ENCODE data around the gene PAPLN. TPM values are rescaled to one million over a fixed set of nuclear protein-coding genes. Genes with fewer than 3 reads are reported as not detected.

The PAPLN gene
- total and polyA plus RNA-seq, 5 donors from 2014 or later = 0.11 to 0.47 (median 0.36) TPM; not detected in 1

DNA sequence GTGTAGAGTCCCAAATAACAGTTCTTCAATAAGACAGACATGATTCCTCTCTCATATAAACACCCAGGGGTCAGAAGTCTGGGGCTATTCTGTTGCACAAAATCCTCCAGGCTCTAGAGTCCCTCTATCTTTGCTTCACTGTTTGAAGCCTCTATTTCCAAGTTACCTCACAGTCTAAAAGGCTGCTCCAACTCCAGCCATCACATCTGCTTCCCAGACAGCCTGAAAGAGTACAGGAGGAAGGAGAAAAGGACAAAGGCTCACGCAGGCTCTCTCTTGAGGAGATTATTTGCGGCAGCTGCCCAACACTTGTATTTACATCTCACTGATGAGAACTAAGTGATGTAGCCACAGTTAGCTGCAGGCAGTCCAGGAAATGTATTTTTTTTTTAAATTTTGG is 6.4 kb downstream of the PAPLN start:
- Mint-ChIP-seq H3K27ac (no peak overlapping the region), H3K4me1 (peaks cover 5 to 29% (median 15%) of the 10 kb centered on the region in 4 donors), H3K9me3 (peaks cover 0 to 6% (median 0%) of the 10 kb centered on the region in 7 donors), H3K4me3 (peak overlapping the region in 1 of 4 donors; percentile 21), H3K36me3 (peaks cover 7% of the 10 kb centered on the region), H3K27me3 (peaks cover 82% of the 10 kb centered on the region)
- no peak for DNase-seq
- Histone ChIP-seq H3K27ac (ENCODE audit: insufficient read depth, low read length, poor library complexity, severe bottlenecking) (no peak overlapping the region), H3K9me3 (ENCODE audit: control insufficient read depth in 2 of 2, low read length in 2 of 2) (no peaks in the 10 kb centered on the region), H3K27me3 (ENCODE audit: control insufficient read depth, insufficient read depth, low read length) (peaks cover 14% of the 10 kb centered on the region), H3K4me3 (ENCODE audit: low read depth, low read length) (no peak overlapping the region), H3K4me1 (ENCODE audit: control insufficient read depth, insufficient read depth, low read length, poor library complexity, severe bottlenecking) (peaks cover 13% of the 10 kb centered on the region), H3K36me3 (ENCODE audit: control insufficient read depth, insufficient read depth, low read length) (no peaks in the 10 kb centered on the region)
- ATAC-seq (ENCODE audit: low read depth in 2 of 2) = no peak

- Mint-ChIP-seq H3K4me1 (peaks cover 5 to 26% (median 15%) of the 10 kb centered on the region in 4 donors), H3K27me3 (peaks cover 83% of the 10 kb centered on the region), H3K4me3 (peak overlapping the region; percentile 25 to 86 (median 67)), H3K9me3 (peaks cover 0 to 6% (median 0%) of the 10 kb centered on the region in 7 donors), H3K27ac (no peak overlapping the region), H3K36me3 (peaks cover 7% of the 10 kb centered on the region)
- Histone ChIP-seq H3K9me3 (ENCODE audit: control insufficient read depth in 2 of 2, low read length in 2 of 2) (no peaks in the 10 kb centered on the region), H3K27ac (ENCODE audit: insufficient read depth, low read length, poor library complexity, severe bottlenecking) (no peak overlapping the region), H3K27me3 (ENCODE audit: control insufficient read depth, insufficient read depth, low read length) (peaks cover 10% of the 10 kb centered on the region), H3K4me1 (ENCODE audit: control insufficient read depth, insufficient read depth, low read length, poor library complexity, severe bottlenecking) (peaks cover 13% of the 10 kb centered on the region), H3K4me3 (ENCODE audit: low read depth, low read length) (no peak overlapping the region), H3K36me3 (ENCODE audit: control insufficient read depth, insufficient read depth, low read length) (no peaks in the 10 kb centered on the region)
- DNase-seq (no peak), ATAC-seq (ENCODE audit: low read depth in 2 of 2) (no peak)
Observed at GRCh38 chr14:73244541-73245290, 7.4 kb downstream of the PAPLN start.

GRCh38 chr14:73245480-73246325 is 8.4 kb downstream of the PAPLN start:
- H3K4me3 Mint-ChIP-seq = peak overlapping the region; percentile 70 to 92 (median 84)
- no peak overlapping the region for H3K27ac ChIP-seq (ENCODE audit: insufficient read depth, low read length, poor library complexity, severe bottlenecking)
- H3K27ac Mint-ChIP-seq = no peak overlapping the region
- no peak overlapping the region for H3K4me3 ChIP-seq (ENCODE audit: low read depth, low read length)
- H3K4me1 ChIP-seq (ENCODE audit: control insufficient read depth, insufficient read depth, low read length, poor library complexity, severe bottlenecking) = peaks cover 13% of the 10 kb centered on the region
- H3K9me3 ChIP-seq (ENCODE audit: control insufficient read depth in 2 of 2, low read length in 2 of 2) = no peaks in the 10 kb centered on the region
- peaks cover 0 to 6% (median 0%) of the 10 kb centered on the region in 7 donors for H3K9me3 Mint-ChIP-seq
- peaks cover 7% of the 10 kb centered on the region for H3K36me3 Mint-ChIP-seq
- ATAC-seq (ENCODE audit: low read depth in 2 of 2) (peak; percentile 66), DNase-seq (peak in 2 of 3 donors; percentile 19 to 54)
- peaks cover 10% of the 10 kb centered on the region for H3K27me3 ChIP-seq (ENCODE audit: control insufficient read depth, insufficient read depth, low read length)
- no peaks in the 10 kb centered on the region for H3K36me3 ChIP-seq (ENCODE audit: control insufficient read depth, insufficient read depth, low read length)
- peaks cover 87% of the 10 kb centered on the region for H3K27me3 Mint-ChIP-seq
- H3K4me1 Mint-ChIP-seq = peaks cover 5 to 24% (median 15%) of the 10 kb centered on the region in 4 donors

DNA sequence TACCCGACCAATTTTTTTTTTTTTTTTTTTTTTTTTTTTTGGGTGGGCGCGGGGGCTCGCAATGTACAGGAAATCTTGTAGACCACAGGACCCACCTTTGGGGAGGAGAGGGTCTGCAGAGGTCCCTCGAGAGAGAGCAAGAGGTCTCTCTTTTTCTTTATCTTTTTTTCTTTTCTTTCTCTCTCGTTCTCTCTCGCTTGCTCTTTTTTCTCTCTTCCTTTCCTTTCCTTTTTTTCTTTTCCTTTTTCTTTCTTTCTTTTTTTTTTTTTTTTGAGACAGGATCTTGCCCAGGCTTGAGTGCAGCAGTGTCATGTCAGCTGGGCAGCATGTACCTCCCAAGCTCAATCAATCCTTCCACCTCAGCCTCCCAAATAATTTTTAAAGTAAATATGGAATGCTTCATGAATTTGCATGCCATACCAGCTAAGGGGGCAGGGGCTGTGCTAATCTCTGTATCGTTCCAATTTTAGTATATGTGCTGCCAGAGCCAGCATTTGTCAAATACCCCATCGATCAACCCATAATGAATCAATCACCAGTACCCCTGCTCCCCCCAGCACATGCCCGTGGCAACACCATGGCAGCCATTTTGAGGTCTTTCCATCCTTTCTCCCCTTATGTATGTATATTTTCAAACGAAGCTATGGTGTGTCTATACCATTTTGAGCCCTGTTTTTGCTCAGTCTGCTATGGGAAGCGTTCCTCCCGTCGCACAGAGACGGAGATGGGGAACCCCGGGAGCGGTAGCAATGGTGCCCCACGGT is 9.3 kb downstream of the PAPLN start:
- Mint-ChIP-seq H3K36me3 (peaks cover 7% of the 10 kb centered on the region), H3K27ac (no peak overlapping the region), H3K27me3 (peaks cover 78% of the 10 kb centered on the region), H3K9me3 (peaks cover 0 to 6% (median 0%) of the 10 kb centered on the region in 7 donors), H3K4me1 (peaks cover 5 to 24% (median 15%) of the 10 kb centered on the region in 4 donors), H3K4me3 (peak overlapping the region; percentile 69 to 92 (median 84))
- Histone ChIP-seq H3K36me3 (ENCODE audit: control insufficient read depth, insufficient read depth, low read length) (no peaks in the 10 kb centered on the region), H3K27ac (ENCODE audit: insufficient read depth, low read length, poor library complexity, severe bottlenecking) (no peak overlapping the region), H3K9me3 (ENCODE audit: control insufficient read depth in 2 of 2, low read length in 2 of 2) (no peaks in the 10 kb centered on the region), H3K27me3 (ENCODE audit: control insufficient read depth, insufficient read depth, low read length) (peaks cover 10% of the 10 kb centered on the region), H3K4me1 (ENCODE audit: control insufficient read depth, insufficient read depth, low read length, poor library complexity, severe bottlenecking) (peaks cover 13% of the 10 kb centered on the region), H3K4me3 (ENCODE audit: low read depth, low read length) (no peak overlapping the region)
- no peak for DNase-seq
- ATAC-seq (ENCODE audit: low read depth in 2 of 2) = no peak

- Mint-ChIP-seq H3K36me3 (peaks cover 7% of the 10 kb centered on the region), H3K4me3 (peak overlapping the region in 1 of 4 donors; percentile 47), H3K4me1 (peaks cover 5 to 20% (median 11%) of the 10 kb centered on the region in 4 donors), H3K9me3 (peaks cover 0 to 6% (median 0%) of the 10 kb centered on the region in 7 donors), H3K27me3 (peaks cover 62% of the 10 kb centered on the region), H3K27ac (no peak overlapping the region)
- Histone ChIP-seq H3K4me3 (ENCODE audit: low read depth, low read length) (no peak overlapping the region), H3K4me1 (ENCODE audit: control insufficient read depth, insufficient read depth, low read length, poor library complexity, severe bottlenecking) (peaks cover 13% of the 10 kb centered on the region), H3K27me3 (ENCODE audit: control insufficient read depth, insufficient read depth, low read length) (peaks cover 10% of the 10 kb centered on the region), H3K36me3 (ENCODE audit: control insufficient read depth, insufficient read depth, low read length) (no peaks in the 10 kb centered on the region), H3K9me3 (ENCODE audit: control insufficient read depth in 2 of 2, low read length in 2 of 2) (no peaks in the 10 kb centered on the region), H3K27ac (ENCODE audit: insufficient read depth, low read length, poor library complexity, severe bottlenecking) (no peak overlapping the region)
- ATAC-seq (ENCODE audit: low read depth in 2 of 2) (no peak), DNase-seq (no peak)
Observed at GRCh38 chr14:73248108-73248868, 11.0 kb downstream of the PAPLN start.

- ATAC-seq (ENCODE audit: low read depth in 2 of 2) = no peak
- Histone ChIP-seq H3K27ac (ENCODE audit: insufficient read depth, low read length, poor library complexity, severe bottlenecking) (no peak overlapping the region), H3K27me3 (ENCODE audit: control insufficient read depth, insufficient read depth, low read length) (peaks cover 3% of the 10 kb centered on the region), H3K4me1 (ENCODE audit: control insufficient read depth, insufficient read depth, low read length, poor library complexity, severe bottlenecking) (peaks cover 13% of the 10 kb centered on the region), H3K4me3 (ENCODE audit: low read depth, low read length) (no peak overlapping the region), H3K9me3 (ENCODE audit: control insufficient read depth in 2 of 2, low read length in 2 of 2) (no peaks in the 10 kb centered on the region), H3K36me3 (ENCODE audit: control insufficient read depth, insufficient read depth, low read length) (no peaks in the 10 kb centered on the region)
- Mint-ChIP-seq H3K4me1 (peaks cover 5 to 17% (median 11%) of the 10 kb centered on the region in 4 donors), H3K4me3 (peak overlapping the region in 1 of 4 donors; percentile 22), H3K27me3 (peaks cover 54% of the 10 kb centered on the region), H3K9me3 (peaks cover 0 to 6% (median 0%) of the 10 kb centered on the region in 7 donors), H3K27ac (no peak overlapping the region), H3K36me3 (peaks cover 7% of the 10 kb centered on the region)
- DNase-seq = no peak
Observed at GRCh38 chr14:73249108-73249507, 11.8 kb downstream of the PAPLN start.

Measured in CD4-positive, CD25-positive, alpha-beta regulatory T cell (primary cell).